Sigmoid colon (tissue), 7 donors: Measurements from ENCODE around the gene MMP13. TPM values are rescaled to one million over a fixed set of nuclear protein-coding genes. Genes with fewer than 3 reads are reported as not detected.

Experiments
- DNase-seq: peaks from one replicate; pipeline ENCODE4 v3.0.0-alpha.2; 2019
- H3K27ac ChIP-seq, 4 donors: fragments of 200-600 bp; sonication (generic); one replicate each; pipeline ENCODE4 v1.5.1; 2016 to 2019; ENCODE audit warnings: mild to moderate bottlenecking in 1 of 4
- H3K27me3 ChIP-seq, 3 donors: fragments of 200-600 bp; sonication (generic); one replicate each; pipeline ENCODE4 v1.5.1; 2019; ENCODE audit warnings: mild to moderate bottlenecking in 1 of 3
- H3K36me3 ChIP-seq, 4 donors: fragments of 200-600 bp; sonication (generic); one replicate each; pipeline ENCODE4 v1.5.1; 2016 to 2019
- H3K4me1 ChIP-seq, 4 donors: fragments of 200-600 bp; sonication (generic); one replicate each; pipeline ENCODE4 v1.5.1; 2017 to 2019
- H3K4me3 ChIP-seq, 4 donors: fragments of 200-600 bp; sonication (generic); one replicate each; pipeline ENCODE4 v1.5.1; 2017 to 2019; ENCODE audit warnings: mild to moderate bottlenecking in 2 of 4, moderate library complexity in 1 of 4
- H3K9me3 ChIP-seq, 4 donors: fragments of 200-600 bp in 3 of 4; sonication (generic) in 3 of 4; one replicate each; pipeline versions ENCODE4 v1.5.1 to v1.6.1; 2013 to 2019
- EP300 ChIP-seq, 4 donors: sonication (generic); formaldehyde crosslinking; IDR thresholded peaks; one replicate each; pipeline ENCODE4 v1.6.1; 2017; ENCODE audit warnings: antibody characterized with exemption in 4 of 4
- POLR2A ChIP-seq, 2 donors: fragments of 450-650 bp; IDR thresholded peaks; one replicate each; pipeline ENCODE4 v1.6.1; 2016; ENCODE audit warnings: antibody characterized with exemption in 2 of 2, mild to moderate bottlenecking in 2 of 2, moderate library complexity in 2 of 2
- POLR2AphosphoS5 ChIP-seq, 4 donors: sonication (generic); formaldehyde crosslinking; IDR thresholded peaks; one replicate each; pipeline ENCODE4 v1.6.1; 2017; ENCODE audit warnings: antibody characterized with exemption in 4 of 4
- WGBS, 2 donors: extraction: QIAGEN DNeasy Blood & Tissue Kit; methylation state at CpG; one replicate each; pipeline ENCODE4 v1.1.7; 2013; 5-methylcytosine and 5-hydroxymethylcytosine counted together
- intact Hi-C: fragments of 100-400 bp; cut with DNase I; formaldehyde crosslinking; loops from one replicate; pipeline ENCODE4 v1.15.1; 2023
- polyA plus RNA-seq, 3 donors: library from polyadenylated mRNA; stranded (reverse); fragments of 200-250 nt; gene quantifications; one replicate each; pipeline ENCODE4 v1.2.3, GENCODE V29; 2013
- total RNA-seq, 4 donors: library from RNA; depleted of rRNA; stranded (reverse); fragments of >200 nt; gene quantifications; one replicate each; pipeline ENCODE4 v1.1.0, GENCODE V29; 2016
- TF ChIP-seq, protein P1 (sequence below), 4 experiments: fragments of 450-650 bp in 3 of 4; fragments of 200-600 bp in 1 of 4; IDR thresholded peaks; one replicate each; pipeline ENCODE4 v1.5.1; 2016 to 2019; ENCODE audit warnings: antibody characterized with exemption in 4 of 4, mild to moderate bottlenecking in 3 of 4, moderate library complexity in 2 of 4
- donor health status: healthy with polysubstance abuse.
- donor health status: Bipolar disorder and iron deficiency.
- donor health status: healthy.

The MMP13 gene
- total and polyA plus RNA-seq, 7 donors: 0.19 to 0.92 TPM; not detected in 5

DNA sequence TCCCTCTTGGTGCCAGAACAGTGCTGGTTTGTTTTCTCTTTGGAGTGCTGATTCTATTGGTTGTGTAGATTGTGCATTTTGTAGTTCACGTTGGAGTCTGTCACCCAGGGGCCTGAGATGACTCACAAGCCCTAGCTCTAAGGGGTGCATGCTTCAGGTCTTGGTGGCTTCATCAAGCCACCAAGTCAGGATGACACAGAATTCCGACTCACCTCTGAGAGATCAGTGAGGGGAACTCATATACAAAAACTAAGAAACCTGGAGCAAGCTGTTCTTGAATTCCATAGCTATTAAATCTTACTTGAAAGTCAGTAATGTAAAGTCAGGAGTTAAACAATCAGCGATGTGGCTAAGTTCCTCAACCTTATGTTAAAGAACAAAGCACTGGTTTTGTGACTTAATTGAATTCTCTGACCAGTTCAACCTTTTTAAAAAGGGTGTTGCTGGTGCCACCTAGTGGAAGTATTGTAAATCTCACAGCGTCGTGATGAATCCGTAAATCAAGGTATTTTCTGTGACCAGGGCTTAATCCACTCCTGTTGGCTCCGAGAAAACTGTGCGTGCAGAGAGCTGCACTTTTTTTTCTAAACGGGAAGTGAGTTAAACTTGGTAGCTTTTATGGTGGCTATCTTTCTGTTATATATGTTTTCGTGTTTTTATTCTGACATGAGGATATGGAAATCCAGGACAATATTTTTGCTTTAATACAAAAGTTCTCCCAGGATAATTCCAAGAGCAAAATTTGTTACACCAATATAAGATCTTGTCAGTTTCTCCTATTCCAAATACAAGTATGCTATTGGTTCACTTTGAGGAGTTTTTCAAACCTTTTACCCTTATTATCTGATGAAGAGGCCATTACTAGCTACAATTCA is 14.6 kb downstream of the MMP13 start:
- TF ChIP-seq, protein P1, sequence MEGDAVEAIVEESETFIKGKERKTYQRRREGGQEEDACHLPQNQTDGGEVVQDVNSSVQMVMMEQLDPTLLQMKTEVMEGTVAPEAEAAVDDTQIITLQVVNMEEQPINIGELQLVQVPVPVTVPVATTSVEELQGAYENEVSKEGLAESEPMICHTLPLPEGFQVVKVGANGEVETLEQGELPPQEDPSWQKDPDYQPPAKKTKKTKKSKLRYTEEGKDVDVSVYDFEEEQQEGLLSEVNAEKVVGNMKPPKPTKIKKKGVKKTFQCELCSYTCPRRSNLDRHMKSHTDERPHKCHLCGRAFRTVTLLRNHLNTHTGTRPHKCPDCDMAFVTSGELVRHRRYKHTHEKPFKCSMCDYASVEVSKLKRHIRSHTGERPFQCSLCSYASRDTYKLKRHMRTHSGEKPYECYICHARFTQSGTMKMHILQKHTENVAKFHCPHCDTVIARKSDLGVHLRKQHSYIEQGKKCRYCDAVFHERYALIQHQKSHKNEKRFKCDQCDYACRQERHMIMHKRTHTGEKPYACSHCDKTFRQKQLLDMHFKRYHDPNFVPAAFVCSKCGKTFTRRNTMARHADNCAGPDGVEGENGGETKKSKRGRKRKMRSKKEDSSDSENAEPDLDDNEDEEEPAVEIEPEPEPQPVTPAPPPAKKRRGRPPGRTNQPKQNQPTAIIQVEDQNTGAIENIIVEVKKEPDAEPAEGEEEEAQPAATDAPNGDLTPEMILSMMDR (IDR thresholded peaks at IDR 0.05): peak; percentile 63 to 86 (median 70)
- no peak for TF ChIP-seq POLR2A (IDR thresholded peaks at IDR 0.05)
- Histone ChIP-seq H3K4me1 (peaks cover 0 to 11% (median 6%) of the 10 kb centered on the region in 4 donors), H3K36me3 (no peaks in the 10 kb centered on the region), H3K27me3 (no peaks in the 10 kb centered on the region), H3K4me3 (no peak overlapping the region), H3K27ac (no peak overlapping the region), H3K9me3 (no peaks in the 10 kb centered on the region)
- DNase-seq: no peak
- 15 to 19% methylated on average over 10 of the region's 10 CpGs for WGBS, 2 donors
- intact Hi-C loops: loop anchor here (2.0 to 5.0 kb wide), 3 partner anchors 26 to 130 kb away; no protein-coding TSS in a partner anchor

DNA sequence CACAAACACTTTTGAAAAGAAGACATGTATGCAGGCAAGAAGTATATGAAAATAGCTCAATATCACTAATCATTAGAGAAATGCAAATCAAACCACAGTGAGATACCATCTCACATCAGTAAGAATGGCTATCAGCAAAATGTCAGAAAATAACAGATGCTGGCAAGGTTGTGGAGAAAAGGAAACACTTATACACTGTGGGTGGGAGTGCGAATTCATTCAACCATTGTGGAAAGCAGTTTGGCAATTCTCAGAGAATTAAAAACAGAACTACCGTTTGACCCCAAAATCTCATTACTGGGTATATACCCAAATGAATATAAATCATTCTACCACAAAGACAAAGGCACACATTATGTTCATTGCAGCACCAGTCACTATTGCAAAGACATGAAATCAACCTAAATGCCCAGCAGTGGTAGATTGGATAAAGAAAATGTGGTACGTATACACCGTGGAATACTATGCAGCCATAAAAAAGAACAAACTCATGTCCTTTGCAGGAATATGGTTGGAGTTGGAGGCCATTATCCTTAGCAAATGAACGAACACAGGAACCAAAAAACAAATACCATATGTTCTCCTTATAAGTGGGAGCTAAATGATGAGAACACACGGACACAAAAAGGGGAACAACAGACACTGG is 18.5 kb downstream of the MMP13 start:
- intact Hi-C loops: no loop called here
- 88 to 91% methylated on average over 6 of the region's 6 CpGs for WGBS, 2 donors

DNA sequence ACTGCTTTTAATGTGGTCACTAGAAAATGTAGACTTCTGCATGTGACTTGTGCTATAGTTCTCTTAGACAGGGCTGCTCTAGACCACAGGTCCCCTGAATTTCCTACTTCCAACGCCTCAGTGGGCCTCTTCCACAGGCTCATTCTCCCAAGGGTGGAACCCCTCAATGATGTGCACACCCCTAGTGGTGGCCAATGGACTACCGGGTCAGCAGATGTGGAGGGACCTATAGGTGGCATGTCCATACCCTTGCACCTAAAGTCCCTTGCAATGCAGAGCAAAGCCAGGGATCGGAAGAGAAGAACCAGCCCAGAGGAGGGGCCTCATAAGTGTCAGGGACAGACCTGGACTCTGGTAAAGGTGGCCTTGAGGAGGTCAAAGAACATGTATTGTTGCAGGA is 20.0 kb downstream of the MMP13 start:
- TF ChIP-seq POLR2A (IDR thresholded peaks at IDR 0.05): no peak
- no peak for TF ChIP-seq EP300 (IDR thresholded peaks at IDR 0.05)
- TF ChIP-seq POLR2AphosphoS5 (IDR thresholded peaks at IDR 0.05): no peak
- TF ChIP-seq, protein P1 (IDR thresholded peaks at IDR 0.05): no peak
- no peak for DNase-seq
- intact Hi-C loops: no loop called here
- Histone ChIP-seq H3K4me1 (peaks cover 0 to 6% (median 3%) of the 10 kb centered on the region in 4 donors), H3K27ac (no peak overlapping the region), H3K36me3 (no peaks in the 10 kb centered on the region), H3K27me3 (no peaks in the 10 kb centered on the region), H3K4me3 (no peak overlapping the region), H3K9me3 (no peaks in the 10 kb centered on the region)
- WGBS, 2 donors: 91 to 94% methylated on average over 3 of the region's 3 CpGs

More for the DNA sequence above, 18.5 kb downstream of the MMP13 start:
- Histone ChIP-seq H3K4me3 (no peak overlapping the region), H3K27me3 (no peaks in the 10 kb centered on the region), H3K36me3 (no peaks in the 10 kb centered on the region), H3K9me3 (no peaks in the 10 kb centered on the region), H3K27ac (no peak overlapping the region), H3K4me1 (peaks cover 0 to 11% (median 6%) of the 10 kb centered on the region in 4 donors)
- DNase-seq: no peak
- no peak for TF ChIP-seq POLR2A (IDR thresholded peaks at IDR 0.05)
- no peak for TF ChIP-seq POLR2AphosphoS5 (IDR thresholded peaks at IDR 0.05)
- TF ChIP-seq, protein P1 (IDR thresholded peaks at IDR 0.05): no peak
- TF ChIP-seq EP300 (IDR thresholded peaks at IDR 0.05): no peak

DNA sequence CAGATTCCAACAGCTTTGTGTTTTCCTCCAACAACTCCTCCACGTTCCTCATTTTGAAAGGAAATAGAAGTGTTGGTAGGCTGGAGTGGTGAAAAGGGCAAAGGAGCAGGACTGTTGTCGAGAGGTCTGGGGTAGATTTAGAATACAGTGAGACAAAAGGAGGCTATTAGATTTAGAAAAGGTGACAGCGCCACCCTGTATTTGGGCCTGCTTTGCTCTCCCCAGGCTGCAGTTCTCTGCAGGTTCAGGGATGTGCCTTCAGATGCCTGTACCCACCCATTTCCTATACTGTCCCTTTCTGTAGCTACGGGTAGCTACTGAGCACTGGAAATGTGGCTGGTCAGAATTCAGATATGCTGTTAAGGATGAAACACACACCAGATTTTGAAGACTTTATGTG is 20.8 kb downstream of the MMP13 start:
- intact Hi-C loops: no loop called here
- H3K9me3 ChIP-seq: no peaks in the 10 kb centered on the region
- WGBS, 2 donors: 90 to 95% methylated on average over 4 of the region's 4 CpGs

More for the DNA sequence above, 20.8 kb downstream of the MMP13 start:
- Histone ChIP-seq H3K36me3 (no peaks in the 10 kb centered on the region), H3K4me1 (peaks cover 0 to 6% (median 3%) of the 10 kb centered on the region in 4 donors), H3K4me3 (no peak overlapping the region), H3K27ac (no peak overlapping the region), H3K27me3 (no peaks in the 10 kb centered on the region)
- TF ChIP-seq POLR2AphosphoS5 (IDR thresholded peaks at IDR 0.05) (no peak), POLR2A (IDR thresholded peaks at IDR 0.05) (no peak), EP300 (IDR thresholded peaks at IDR 0.05) (no peak)
- TF ChIP-seq, protein P1 (IDR thresholded peaks at IDR 0.05): no peak
- DNase-seq: no peak
